HEK293 (cell line): Measurements from ENCODE around the gene NME5.
A peak's percentile ranks its signal among the peaks of the same experiment; 100 is the strongest.

ENCODE experiments used
- CTCF ChIA-PET: fragments of 350-600 bp; formaldehyde crosslinking; extraction: SDS; loops from one replicate; lab custom pipeline; 2021; ENCODE audit warnings: antibody characterized with exemption; lab: Yijun Ruan, JAX
- POLR2A ChIA-PET: fragments of 300-600 bp; formaldehyde crosslinking; extraction: SDS; loops from one replicate; lab custom pipeline; 2020; ENCODE audit warnings: antibody characterized with exemption, inconsistent platforms; lab: Yijun Ruan, JAX
- H3K27ac ChIP-seq: fragments of 200-500 bp; sonication (Bioruptor generic); 2 replicates; pipeline ENCODE4 v1.5.1; 2014; ENCODE audit warnings: low read depth, low read length, control low read depth, inconsistent platforms; ENCODE audit errors: extremely low read depth
- H3K36me3 ChIP-seq, 2 experiments: fragments of 200-500 bp in 1 of 2; sonication (Bioruptor generic) in 1 of 2; 1 replicate in 1 of 2; 2 replicates in 1 of 2; pipeline ENCODE4 v1.5.1; 2014 to 2017; ENCODE audit warnings: inconsistent platforms in 2 of 2, low read length in 2 of 2; ENCODE audit not compliant: control insufficient read depth in 2 of 2, insufficient read depth in 1 of 2
- H3K4me1 ChIP-seq: fragments of 200-500 bp; sonication (Bioruptor generic); 2 replicates; pipeline ENCODE4 v1.5.1; 2014; ENCODE audit warnings: mild to moderate bottlenecking, low read length, inconsistent platforms; ENCODE audit not compliant: control insufficient read depth, insufficient read depth
- H3K4me3 ChIP-seq: 2 replicates; pipeline ENCODE4 v1.5.1; 2011; ENCODE audit warnings: low read depth, mild to moderate bottlenecking, control low read depth, low read length, moderate library complexity
- H3K9me3 ChIP-seq: fragments of 200-500 bp; sonication (Bioruptor generic); 2 replicates; pipeline ENCODE4 v1.5.1; 2014; ENCODE audit warnings: low read depth, low read length, inconsistent platforms; ENCODE audit not compliant: control insufficient read depth, insufficient read depth
- ATF2 ChIP-seq: fragments of 450-650 bp; formaldehyde crosslinking; IDR thresholded peaks from 2 replicates; pipeline ENCODE4 v1.5.1; 2016; ENCODE audit warnings: missing biosample characterization, missing genetic modification characterization, low read depth
- HOXA7 ChIP-seq: sonication (generic); formaldehyde crosslinking; IDR thresholded peaks from 2 replicates; pipeline ENCODE4 v1.8.1; 2022; ENCODE audit warnings: missing genetic modification reagents, borderline replicate concordance
- KLF17 ChIP-seq: fragments of 450-650 bp; formaldehyde crosslinking; IDR thresholded peaks from 2 replicates; pipeline ENCODE4 v1.5.1; 2016; ENCODE audit warnings: missing biosample characterization, missing genetic modification characterization
- KLF7 ChIP-seq: fragments of 450-650 bp; formaldehyde crosslinking; IDR thresholded peaks from 2 replicates; pipeline ENCODE4 v1.5.1; 2016; ENCODE audit warnings: missing biosample characterization, missing genetic modification characterization, borderline replicate concordance
- OVOL3 ChIP-seq: fragments of 450-650 bp; formaldehyde crosslinking; IDR thresholded peaks from 2 replicates; pipeline ENCODE4 v1.5.1; 2016; ENCODE audit warnings: missing biosample characterization, missing genetic modification characterization
- TCF7L2 ChIP-seq: IDR thresholded peaks from 2 replicates; pipeline ENCODE4 v1.6.1; 2011; ENCODE audit warnings: low read depth, mild to moderate bottlenecking, inconsistent platforms, low read length, moderate library complexity, borderline replicate concordance
- ZFP41 ChIP-seq: fragments of 450-650 bp; formaldehyde crosslinking; IDR thresholded peaks from 2 replicates; pipeline ENCODE4 v1.5.1; 2016; ENCODE audit warnings: missing biosample characterization, missing genetic modification characterization, borderline replicate concordance
- ZNF18 ChIP-seq: fragments of 450-650 bp; formaldehyde crosslinking; IDR thresholded peaks from 2 replicates; pipeline ENCODE4 v1.5.1; 2016; ENCODE audit warnings: missing biosample characterization, missing genetic modification characterization
- ZNF202 ChIP-seq: fragments of 450-650 bp; formaldehyde crosslinking; IDR thresholded peaks from 2 replicates; pipeline ENCODE4 v1.5.1; 2016; ENCODE audit warnings: missing biosample characterization, missing genetic modification characterization, borderline replicate concordance
- ZNF280D ChIP-seq: fragments of 450-650 bp; formaldehyde crosslinking; IDR thresholded peaks from 2 replicates; pipeline ENCODE4 v1.5.1; 2016; ENCODE audit warnings: missing biosample characterization, missing genetic modification characterization
- ZNF335 ChIP-seq: fragments of 450-650 bp; formaldehyde crosslinking; conservative IDR thresholded peaks from 2 replicates; pipeline ENCODE4 v1.5.1; 2016; ENCODE audit warnings: missing biosample characterization, missing genetic modification characterization
- ZNF341 ChIP-seq: fragments of 450-650 bp; formaldehyde crosslinking; IDR thresholded peaks from 2 replicates; pipeline ENCODE4; 2016; ENCODE audit warnings: low read depth, missing biosample characterization, missing genetic modification characterization
- ZNF398 ChIP-seq: fragments of 450-650 bp; formaldehyde crosslinking; IDR thresholded peaks from 2 replicates; pipeline ENCODE4 v1.5.1; 2017; ENCODE audit warnings: missing biosample characterization, missing genetic modification characterization
- ZNF571 ChIP-seq: fragments of 450-650 bp; formaldehyde crosslinking; IDR thresholded peaks from 2 replicates; pipeline ENCODE4 v1.5.0; 2017; ENCODE audit warnings: missing biosample characterization, missing genetic modification characterization
- ZNF629 ChIP-seq: fragments of 450-650 bp; formaldehyde crosslinking; IDR thresholded peaks from 2 replicates; pipeline ENCODE4 v1.5.1; 2017; ENCODE audit warnings: missing biosample characterization, missing genetic modification characterization
- TF ChIP-seq, protein P1 (sequence below): fragments of 450-650 bp; formaldehyde crosslinking; IDR thresholded peaks from 2 replicates; pipeline ENCODE4 v1.5.1; 2016; ENCODE audit warnings: missing biosample characterization, missing genetic modification characterization
- TF ChIP-seq, protein P2 (sequence below): fragments of 450-650 bp; formaldehyde crosslinking; IDR thresholded peaks from 2 replicates; pipeline ENCODE4 v1.5.1; 2017; ENCODE audit warnings: missing biosample characterization, missing genetic modification characterization
- TF ChIP-seq, protein P3 (sequence below): fragments of 450-650 bp; IDR thresholded peaks from 2 replicates; pipeline ENCODE4 v1.5.1; 2018; ENCODE audit warnings: missing biosample characterization, mild to moderate bottlenecking, missing genetic modification characterization
- TF ChIP-seq, protein P4 (sequence below): fragments of 450-650 bp; formaldehyde crosslinking; IDR thresholded peaks from 2 replicates; pipeline ENCODE4 v1.5.1; 2016; ENCODE audit warnings: missing biosample characterization, missing genetic modification characterization

NME5 gene

DNA sequence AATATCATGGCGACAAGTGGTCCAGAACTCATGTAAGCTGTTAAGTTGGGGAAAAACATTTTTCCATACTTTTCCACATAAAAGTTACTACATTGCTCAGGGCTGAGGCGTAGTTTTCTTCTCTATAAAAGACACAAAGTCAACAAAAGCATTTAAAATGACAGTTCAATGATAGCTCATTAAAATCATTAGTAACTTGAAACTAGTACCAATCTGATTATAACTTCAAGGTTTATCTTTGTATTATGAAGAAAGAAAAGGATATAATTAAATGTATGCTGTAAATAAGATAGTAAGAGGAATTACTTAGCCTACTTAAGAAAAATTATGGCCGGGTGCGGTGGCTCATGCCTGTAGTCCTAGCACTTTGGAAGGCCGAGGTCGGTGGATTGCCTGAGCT, 9.9 kb downstream of the NME5 start (continued):
- TF ChIP-seq, protein P1, sequence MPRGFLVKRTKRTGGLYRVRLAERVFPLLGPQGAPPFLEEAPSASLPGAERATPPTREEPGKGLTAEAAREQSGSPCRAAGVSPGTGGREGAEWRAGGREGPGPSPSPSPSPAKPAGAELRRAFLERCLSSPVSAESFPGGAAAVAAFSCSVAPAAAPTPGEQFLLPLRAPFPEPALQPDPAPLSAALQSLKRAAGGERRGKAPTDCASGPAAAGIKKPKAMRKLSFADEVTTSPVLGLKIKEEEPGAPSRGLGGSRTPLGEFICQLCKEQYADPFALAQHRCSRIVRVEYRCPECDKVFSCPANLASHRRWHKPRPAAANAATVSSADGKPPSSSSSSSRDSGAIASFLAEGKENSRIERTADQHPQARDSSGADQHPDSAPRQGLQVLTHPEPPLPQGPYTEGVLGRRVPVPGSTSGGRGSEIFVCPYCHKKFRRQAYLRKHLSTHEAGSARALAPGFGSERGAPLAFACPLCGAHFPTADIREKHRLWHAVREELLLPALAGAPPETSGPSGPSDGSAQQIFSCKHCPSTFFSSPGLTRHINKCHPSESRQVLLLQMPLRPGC (tag by site-specific recombination) = peak; percentile 72; the same call in 1 of the 2 replicates
- TF ChIP-seq KLF17 (tag by site-specific recombination) (no peak), OVOL3 (peak; percentile 66; the same call in 1 of the 2 replicates), ZNF18 (tag by site-specific recombination) (0 out of 2 replicates have a peak, but pooled peaks have one; percentile 15), KLF7 (tag by site-specific recombination) (0 out of 2 replicates have a peak, but pooled peaks have one; percentile 35), ZFP41 (tag by site-specific recombination) (no peak), HOXA7 (CRISPR knock-in tag) (no peak), ZNF571 (tag by site-specific recombination) (no peak)
- TF ChIP-seq, protein P2, sequence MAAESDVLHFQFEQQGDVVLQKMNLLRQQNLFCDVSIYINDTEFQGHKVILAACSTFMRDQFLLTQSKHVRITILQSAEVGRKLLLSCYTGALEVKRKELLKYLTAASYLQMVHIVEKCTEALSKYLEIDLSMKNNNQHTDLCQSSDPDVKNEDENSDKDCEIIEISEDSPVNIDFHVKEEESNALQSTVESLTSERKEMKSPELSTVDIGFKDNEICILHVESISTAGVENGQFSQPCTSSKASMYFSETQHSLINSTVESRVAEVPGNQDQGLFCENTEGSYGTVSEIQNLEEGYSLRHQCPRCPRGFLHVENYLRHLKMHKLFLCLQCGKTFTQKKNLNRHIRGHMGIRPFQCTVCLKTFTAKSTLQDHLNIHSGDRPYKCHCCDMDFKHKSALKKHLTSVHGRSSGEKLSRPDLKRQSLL (tag by site-specific recombination) = no peak

DNA sequence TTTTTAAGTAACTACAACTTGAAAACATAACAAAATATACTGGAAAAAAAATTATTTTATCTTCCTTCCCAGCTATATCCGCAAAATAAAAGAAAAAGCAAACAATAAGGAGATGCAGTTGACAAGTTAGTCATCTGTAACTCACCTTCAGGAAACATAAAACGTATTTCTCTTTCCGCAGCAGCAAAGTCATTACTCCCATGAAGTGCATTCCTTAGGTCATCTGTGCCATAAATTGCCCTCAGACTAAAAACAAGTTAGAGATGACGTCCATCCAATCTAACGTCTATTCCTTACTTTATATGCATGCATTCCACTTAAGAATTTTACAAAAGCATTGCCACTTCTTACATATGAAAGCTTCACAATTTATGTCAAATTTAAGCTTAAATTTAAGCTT, 10.9 kb downstream of the NME5 start:
- ChIA-PET POLR2A (no interaction called here), CTCF (interaction anchor here (0.5 to 6.7 kb wide), 6 partner anchors 12 to 94 kb away, joined by 3 to 54 read pairs (median 4); no protein-coding TSS in a partner anchor)
- H3K9me3 ChIP-seq = no peaks in the 10 kb centered on the region
- H3K36me3 ChIP-seq = no peaks in the 10 kb centered on the region
- peaks cover 12% of the 10 kb centered on the region for H3K4me1 ChIP-seq
- H3K27ac ChIP-seq = no peak overlapping the region
- H3K4me3 ChIP-seq = no peak overlapping the region
- no peak for TF ChIP-seq TCF7L2
- no peak for TF ChIP-seq ZNF335 (tag by site-specific recombination)
- TF ChIP-seq ZNF202 (tag by site-specific recombination) = no peak
- TF ChIP-seq ZNF398 (tag by site-specific recombination) = no peak
- TF ChIP-seq, protein P3, sequence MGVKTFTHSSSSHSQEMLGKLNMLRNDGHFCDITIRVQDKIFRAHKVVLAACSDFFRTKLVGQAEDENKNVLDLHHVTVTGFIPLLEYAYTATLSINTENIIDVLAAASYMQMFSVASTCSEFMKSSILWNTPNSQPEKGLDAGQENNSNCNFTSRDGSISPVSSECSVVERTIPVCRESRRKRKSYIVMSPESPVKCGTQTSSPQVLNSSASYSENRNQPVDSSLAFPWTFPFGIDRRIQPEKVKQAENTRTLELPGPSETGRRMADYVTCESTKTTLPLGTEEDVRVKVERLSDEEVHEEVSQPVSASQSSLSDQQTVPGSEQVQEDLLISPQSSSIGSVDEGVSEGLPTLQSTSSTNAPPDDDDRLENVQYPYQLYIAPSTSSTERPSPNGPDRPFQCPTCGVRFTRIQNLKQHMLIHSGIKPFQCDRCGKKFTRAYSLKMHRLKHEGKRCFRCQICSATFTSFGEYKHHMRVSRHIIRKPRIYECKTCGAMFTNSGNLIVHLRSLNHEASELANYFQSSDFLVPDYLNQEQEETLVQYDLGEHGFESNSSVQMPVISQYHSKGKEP (tag by site-specific recombination) = no peak
- TF ChIP-seq, protein P1 (tag by site-specific recombination) = peak; percentile 97
- TF ChIP-seq, protein P4, sequence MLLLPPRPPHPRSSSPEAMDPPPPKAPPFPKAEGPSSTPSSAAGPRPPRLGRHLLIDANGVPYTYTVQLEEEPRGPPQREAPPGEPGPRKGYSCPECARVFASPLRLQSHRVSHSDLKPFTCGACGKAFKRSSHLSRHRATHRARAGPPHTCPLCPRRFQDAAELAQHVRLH (tag by site-specific recombination) = no peak
- TF ChIP-seq ZNF280D (tag by site-specific recombination) = no peak
- peak; percentile 96 for TF ChIP-seq ZNF629 (tag by site-specific recombination)
- peak; percentile 76 for TF ChIP-seq ATF2 (tag by site-specific recombination)
- TF ChIP-seq ZNF341 (tag by site-specific recombination) = no peak
